HepG2 (cell line): ENCODE results near the gene SLFN14. TPM values are rescaled to one million over a fixed set of nuclear protein-coding genes. Genes with fewer than 3 reads are reported as not detected.
A peak's percentile ranks its signal among the peaks of the same experiment; 100 is the strongest.

ENCODE experiments used
- CAMTA2 ChIP-seq: sonication (generic); formaldehyde crosslinking; IDR thresholded peaks from 2 replicates; pipeline ENCODE4 v1.4.0; 2020; ENCODE audit warnings: mild to moderate bottlenecking, missing genetic modification reagents, borderline replicate concordance
- CHD2 ChIP-seq: IDR thresholded peaks from 2 replicates; pipeline ENCODE4 v1.6.1; 2011; ENCODE audit warnings: low read depth, low read length, improper control_type of control experiment
- DR1 ChIP-seq: sonication (generic); formaldehyde crosslinking; IDR thresholded peaks from 2 replicates; pipeline ENCODE4 v1.8.0; 2021; ENCODE audit warnings: mild to moderate bottlenecking, missing genetic modification reagents, inconsistent platforms
- FOXP1 ChIP-seq, 2 experiments: fragments of 450-650 bp in 1 of 2; IDR thresholded peaks; 2 replicates each; pipeline ENCODE4 v1.6.1; 2017 to 2018; ENCODE audit warnings: antibody characterized with exemption in 1 of 2
- KDM4B ChIP-seq: sonication (generic); formaldehyde crosslinking; IDR thresholded peaks from 2 replicates; pipeline ENCODE4 v1.4.0; 2020; ENCODE audit warnings: missing genetic modification reagents
- MAZ ChIP-seq, 2 experiments: sonication (generic) in 1 of 2; formaldehyde crosslinking in 1 of 2; IDR thresholded peaks; 2 replicates each; pipeline versions ENCODE4 v1.5.0 to v1.6.1; 2012 to 2020; ENCODE audit warnings: low read depth in 2 of 2, mild to moderate bottlenecking in 2 of 2, borderline replicate concordance in 1 of 2, improper control_type of control experiment in 1 of 2, low read length in 1 of 2, missing genetic modification reagents in 1 of 2, moderate library complexity in 1 of 2
- MEF2D ChIP-seq: sonication (generic); formaldehyde crosslinking; IDR thresholded peaks from 2 replicates; pipeline ENCODE4 v1.5.1; 2020; ENCODE audit warnings: mild to moderate bottlenecking, missing genetic modification reagents
- NKX3-1 ChIP-seq: sonication (generic); formaldehyde crosslinking; IDR thresholded peaks from 2 replicates; pipeline ENCODE4 v1.5.0; 2020; ENCODE audit warnings: missing genetic modification reagents
- NONO ChIP-seq, 2 experiments: fragments of 450-650 bp in 1 of 2; sonication (generic) in 1 of 2; formaldehyde crosslinking in 1 of 2; IDR thresholded peaks in 1 of 2; conservative IDR thresholded peaks in 1 of 2; 2 replicates each; pipeline versions ENCODE4 v1.6.1 to v1.8.0; 2017 to 2022; ENCODE audit warnings: mild to moderate bottlenecking in 1 of 2, missing genetic modification reagents in 1 of 2, moderate library complexity in 1 of 2
- ONECUT2 ChIP-seq: sonication (generic); formaldehyde crosslinking; IDR thresholded peaks from 2 replicates; pipeline ENCODE4 v1.4.0; 2020; ENCODE audit warnings: missing genetic modification reagents
- RAD21 ChIP-seq: fragments of 450-650 bp; formaldehyde crosslinking; IDR thresholded peaks from 2 replicates; pipeline ENCODE4 v1.5.0; 2020; ENCODE audit warnings: mild to moderate bottlenecking
- SMAD9 ChIP-seq: sonication (generic); formaldehyde crosslinking; IDR thresholded peaks from 2 replicates; pipeline ENCODE4 v1.5.1; 2020; ENCODE audit warnings: mild to moderate bottlenecking, missing genetic modification reagents
- SNAI1 ChIP-seq: sonication (generic); formaldehyde crosslinking; IDR thresholded peaks from 2 replicates; pipeline ENCODE4 v1.5.0; 2020; ENCODE audit warnings: mild to moderate bottlenecking, missing genetic modification reagents, borderline replicate concordance
- SP4 ChIP-seq: sonication (generic); formaldehyde crosslinking; IDR thresholded peaks from 2 replicates; pipeline ENCODE4 v1.8.1; 2023; ENCODE audit warnings: mild to moderate bottlenecking, missing genetic modification reagents
- THAP11 ChIP-seq: IDR thresholded peaks from 2 replicates; pipeline ENCODE4 v1.6.1; 2016; ENCODE audit warnings: missing biosample characterization, missing genetic modification reagents
- U2AF2 ChIP-seq: fragments of 200-400 bp; formaldehyde crosslinking; IDR thresholded peaks from 2 replicates; pipeline ENCODE4 v1.6.1; 2017; ENCODE audit warnings: low read depth, mild to moderate bottlenecking, low read length
- ZBTB7B ChIP-seq: sonication (generic); formaldehyde crosslinking; IDR thresholded peaks from 2 replicates; pipeline ENCODE4 v1.4.0; 2020; ENCODE audit warnings: missing genetic modification reagents
- ZNF33B ChIP-seq: sonication (generic); formaldehyde crosslinking; IDR thresholded peaks from 2 replicates; pipeline ENCODE4 v1.5.1; 2020; ENCODE audit warnings: mild to moderate bottlenecking, missing genetic modification reagents
- ZNF83 ChIP-seq: sonication (generic); formaldehyde crosslinking; IDR thresholded peaks from 2 replicates; pipeline ENCODE4 v1.4.0; 2020; ENCODE audit warnings: missing genetic modification reagents, mild to moderate bottlenecking, borderline replicate concordance
- ZNF883 ChIP-seq: sonication (generic); formaldehyde crosslinking; IDR thresholded peaks from 2 replicates; pipeline ENCODE4 v1.5.1; 2020; ENCODE audit warnings: mild to moderate bottlenecking, missing genetic modification reagents; ENCODE audit errors: not compliant biosample characterization
- polyA plus RNA-seq, 8 experiments: library from polyadenylated mRNA; depleted of rRNA in 3 of 8; stranded (reverse) in 7 of 8; unstranded in 1 of 8; fragments of >200 nt; fragmentation: Illumina TruSeq in 4 of 8; extraction: Trizol in 4 of 8; gene quantifications; 2 replicates each; pipeline versions ENCODE4 v1.2.1 to v1.2.3, GENCODE V29; 2011 to 2016; ENCODE audit warnings: low read depth in 4 of 8, missing spikeins in 1 of 8, mixed read lengths in 1 of 8; ENCODE audit not compliant: insufficient read depth in 1 of 8
- total RNA-seq, 5 experiments: library from RNA; depleted of rRNA; stranded (reverse); fragments of >200 nt; fragmentation: Illumina TruSeq; extraction: Trizol; gene quantifications; 2 replicates each; pipeline ENCODE4 v1.2.3, GENCODE V29; 2016; ENCODE audit warnings: low read depth in 1 of 5
- TF ChIP-seq, protein P1 (sequence below): sonication (generic); formaldehyde crosslinking; IDR thresholded peaks from 2 replicates; pipeline ENCODE4 v1.5.0; 2020; ENCODE audit warnings: missing genetic modification reagents
- TF ChIP-seq, protein P2 (sequence below): sonication (generic); formaldehyde crosslinking; IDR thresholded peaks from 2 replicates; pipeline ENCODE4 v1.4.0; 2020; ENCODE audit warnings: missing genetic modification reagents, borderline replicate concordance
- TF ChIP-seq, protein P3 (sequence below): sonication (generic); formaldehyde crosslinking; IDR thresholded peaks from 2 replicates; pipeline ENCODE4 v1.4.0; 2020; ENCODE audit warnings: mild to moderate bottlenecking, missing genetic modification reagents

Gene SLFN14
- total and polyA plus RNA-seq, 2 of the 13 experiments (the other 11 are each of a cell fraction or from before 2014, with no cell fraction given): not detected

DNA sequence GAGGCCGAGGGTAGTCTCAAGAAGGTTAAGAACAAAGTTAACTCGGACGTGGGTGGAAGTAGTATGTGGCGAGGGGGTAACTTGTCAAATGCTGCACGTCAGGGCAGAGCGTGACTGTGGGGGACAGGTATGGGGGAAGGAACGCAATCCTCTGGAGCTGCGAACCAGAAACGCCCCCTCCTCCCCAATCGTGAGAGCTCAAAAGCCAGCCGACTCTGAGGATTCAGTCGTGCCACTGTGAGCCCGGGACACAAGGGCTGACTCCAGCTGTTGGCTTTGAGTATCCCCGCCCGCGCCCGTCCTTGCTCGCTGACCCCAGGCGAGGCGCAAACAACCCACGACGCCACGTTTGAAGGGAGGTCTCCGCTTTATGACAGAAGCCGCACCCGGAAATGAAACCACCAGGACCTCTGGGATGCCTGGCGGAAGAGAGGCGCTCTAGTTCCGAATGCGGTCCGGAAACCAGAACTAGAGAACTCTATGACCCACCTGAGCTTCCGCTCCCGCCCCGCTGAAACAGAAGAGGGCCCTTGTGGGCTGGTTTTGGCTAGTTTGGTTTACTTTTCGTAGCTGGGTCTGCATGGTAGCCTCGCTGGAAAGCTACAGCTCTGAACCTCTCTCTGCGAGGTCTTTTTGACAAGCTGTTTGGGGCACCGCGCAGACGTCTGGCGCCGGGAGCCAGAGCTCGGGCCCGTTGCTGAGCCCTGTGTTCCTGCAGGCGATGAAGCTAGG is 17.7 kb upstream of the SLFN14 start, which contains the start of gene PEX12 (continued):
- TF ChIP-seq RAD21 (CRISPR knock-in tag): peak; percentile 24; the same call in 1 of the 2 replicates
- TF ChIP-seq KDM4B (CRISPR knock-in tag): peak; percentile 64; the same call in 1 of the 2 replicates
- TF ChIP-seq, protein P1, sequence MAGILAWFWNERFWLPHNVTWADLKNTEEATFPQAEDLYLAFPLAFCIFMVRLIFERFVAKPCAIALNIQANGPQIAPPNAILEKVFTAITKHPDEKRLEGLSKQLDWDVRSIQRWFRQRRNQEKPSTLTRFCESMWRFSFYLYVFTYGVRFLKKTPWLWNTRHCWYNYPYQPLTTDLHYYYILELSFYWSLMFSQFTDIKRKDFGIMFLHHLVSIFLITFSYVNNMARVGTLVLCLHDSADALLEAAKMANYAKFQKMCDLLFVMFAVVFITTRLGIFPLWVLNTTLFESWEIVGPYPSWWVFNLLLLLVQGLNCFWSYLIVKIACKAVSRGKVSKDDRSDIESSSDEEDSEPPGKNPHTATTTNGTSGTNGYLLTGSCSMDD (CRISPR knock-in tag): no peak
- no peak for TF ChIP-seq SP4 (CRISPR knock-in tag)
- TF ChIP-seq U2AF2: 0 out of 2 replicates have a peak, but pooled peaks have one; percentile 62
- TF ChIP-seq NKX3-1: peak; percentile 53; the same call in 1 of the 2 replicates
- TF ChIP-seq CHD2: 0 out of 2 replicates have a peak, but pooled peaks have one; percentile 28
- TF ChIP-seq SMAD9 (CRISPR knock-in tag): no peak
- TF ChIP-seq ZNF83 (CRISPR knock-in tag): no peak
- TF ChIP-seq ZBTB7B (CRISPR knock-in tag): peak; percentile 58; the same call in 1 of the 2 replicates
- 0 out of 2 replicates have a peak, but pooled peaks have one; percentile 15 for TF ChIP-seq SNAI1
- no peak for TF ChIP-seq CAMTA2 (CRISPR knock-in tag)
- no peak; the same call in none of the 2 replicates for TF ChIP-seq MAZ (IDR thresholded peaks at IDR 0.05; ENCODE audit: borderline replicate concordance, low read depth, low read length)
- peak; percentile 49; the same call in 1 of the 2 replicates for TF ChIP-seq MAZ (CRISPR knock-in tag; IDR thresholded peaks at IDR 0.05; ENCODE audit: low read depth)
- TF ChIP-seq NONO (IDR thresholded peaks at IDR 0.05): no peak
- TF ChIP-seq NONO (CRISPR knock-in tag; conservative IDR thresholded peaks at IDR 0.05): peak; percentile 83
- no peak for TF ChIP-seq ONECUT2
- TF ChIP-seq FOXP1 (IDR thresholded peaks at IDR 0.05): no peak
- TF ChIP-seq FOXP1 (CRISPR knock-in tag; IDR thresholded peaks at IDR 0.05): no peak
- no peak for TF ChIP-seq ZNF33B (CRISPR knock-in tag)
- TF ChIP-seq MEF2D (CRISPR knock-in tag): peak; percentile 81
- TF ChIP-seq, protein P2, sequence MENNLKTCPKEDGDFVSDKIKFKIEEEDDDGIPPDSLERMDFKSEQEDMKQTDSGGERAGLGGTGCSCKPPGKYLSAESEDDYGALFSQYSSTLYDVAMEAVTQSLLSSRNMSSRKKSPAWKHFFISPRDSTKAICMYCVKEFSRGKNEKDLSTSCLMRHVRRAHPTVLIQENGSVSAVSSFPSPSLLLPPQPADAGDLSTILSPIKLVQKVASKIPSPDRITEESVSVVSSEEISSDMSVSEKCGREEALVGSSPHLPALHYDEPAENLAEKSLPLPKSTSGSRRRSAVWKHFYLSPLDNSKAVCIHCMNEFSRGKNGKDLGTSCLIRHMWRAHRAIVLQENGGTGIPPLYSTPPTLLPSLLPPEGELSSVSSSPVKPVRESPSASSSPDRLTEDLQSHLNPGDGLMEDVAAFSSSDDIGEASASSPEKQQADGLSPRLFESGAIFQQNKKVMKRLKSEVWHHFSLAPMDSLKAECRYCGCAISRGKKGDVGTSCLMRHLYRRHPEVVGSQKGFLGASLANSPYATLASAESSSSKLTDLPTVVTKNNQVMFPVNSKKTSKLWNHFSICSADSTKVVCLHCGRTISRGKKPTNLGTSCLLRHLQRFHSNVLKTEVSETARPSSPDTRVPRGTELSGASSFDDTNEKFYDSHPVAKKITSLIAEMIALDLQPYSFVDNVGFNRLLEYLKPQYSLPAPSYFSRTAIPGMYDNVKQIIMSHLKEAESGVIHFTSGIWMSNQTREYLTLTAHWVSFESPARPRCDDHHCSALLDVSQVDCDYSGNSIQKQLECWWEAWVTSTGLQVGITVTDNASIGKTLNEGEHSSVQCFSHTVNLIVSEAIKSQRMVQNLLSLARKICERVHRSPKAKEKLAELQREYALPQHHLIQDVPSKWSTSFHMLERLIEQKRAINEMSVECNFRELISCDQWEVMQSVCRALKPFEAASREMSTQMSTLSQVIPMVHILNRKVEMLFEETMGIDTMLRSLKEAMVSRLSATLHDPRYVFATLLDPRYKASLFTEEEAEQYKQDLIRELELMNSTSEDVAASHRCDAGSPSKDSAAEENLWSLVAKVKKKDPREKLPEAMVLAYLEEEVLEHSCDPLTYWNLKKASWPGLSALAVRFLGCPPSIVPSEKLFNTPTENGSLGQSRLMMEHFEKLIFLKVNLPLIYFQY (CRISPR knock-in tag): peak; percentile 88; the same call in 1 of the 2 replicates
- 0 out of 2 replicates have a peak, but pooled peaks have one; percentile 44 for TF ChIP-seq DR1
- TF ChIP-seq, protein P3, sequence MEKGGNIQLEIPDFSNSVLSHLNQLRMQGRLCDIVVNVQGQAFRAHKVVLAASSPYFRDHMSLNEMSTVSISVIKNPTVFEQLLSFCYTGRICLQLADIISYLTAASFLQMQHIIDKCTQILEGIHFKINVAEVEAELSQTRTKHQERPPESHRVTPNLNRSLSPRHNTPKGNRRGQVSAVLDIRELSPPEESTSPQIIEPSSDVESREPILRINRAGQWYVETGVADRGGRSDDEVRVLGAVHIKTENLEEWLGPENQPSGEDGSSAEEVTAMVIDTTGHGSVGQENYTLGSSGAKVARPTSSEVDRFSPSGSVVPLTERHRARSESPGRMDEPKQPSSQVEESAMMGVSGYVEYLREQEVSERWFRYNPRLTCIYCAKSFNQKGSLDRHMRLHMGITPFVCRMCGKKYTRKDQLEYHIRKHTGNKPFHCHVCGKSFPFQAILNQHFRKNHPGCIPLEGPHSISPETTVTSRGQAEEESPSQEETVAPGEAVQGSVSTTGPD: no peak
- TF ChIP-seq ZNF883: no peak
- TF ChIP-seq THAP11 (CRISPR knock-in tag): peak; percentile 95
